Measurements from ENCODE around the gene ITGB3. TPM values are rescaled to one million over a fixed set of nuclear protein-coding genes. Genes with fewer than 3 reads are reported as not detected.

The ITGB3 gene
- total and polyA plus RNA-seq, 2 of the 8 experiments (the other 6 are each of a cell fraction or from before 2014, with no cell fraction given), result 0.08 to 0.09 TPM

DNA sequence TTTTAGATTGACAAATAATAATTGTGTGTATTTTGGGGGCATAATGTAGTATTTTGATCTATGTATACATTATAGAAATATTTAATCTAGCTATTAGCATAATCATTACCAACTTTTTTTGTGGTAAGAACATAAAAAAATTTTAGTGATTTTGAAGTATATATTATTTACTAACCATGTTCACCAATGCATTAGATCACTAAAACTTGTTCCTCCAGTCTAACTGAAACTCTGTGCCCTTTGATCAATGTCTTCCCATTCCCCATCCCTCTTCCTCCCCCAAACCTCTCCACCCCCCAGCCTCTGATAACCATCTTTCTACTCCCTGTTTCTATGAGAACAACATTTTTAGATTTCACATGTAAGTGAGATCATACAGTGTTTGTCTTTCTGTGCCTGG lies 78.7 kb downstream of the ITGB3 start:
- H2BK120ac ChIP-seq (replicated peaks; ENCODE audit: low read depth, low read length), result no peak overlapping the region
- no peak overlapping the region for H3K4me2 ChIP-seq (ENCODE audit: insufficient read depth in 1 of 2, low read depth in 2 of 2, low read length in 2 of 2)
- no peaks in the 10 kb centered on the region for H3K23me2 ChIP-seq (ENCODE audit: low read depth, low read length)
- no peak overlapping the region for H3K4me3 ChIP-seq (ENCODE audit: extremely low read depth in 1 of 4, insufficient read depth in 2 of 4, low read depth in 3 of 4, low read length in 4 of 4)
- no peak overlapping the region for H3K23ac ChIP-seq (ENCODE audit: insufficient read length)
- no peak for TF ChIP-seq RNF2 (IDR thresholded peaks at IDR 0.05; ENCODE audit: borderline replicate concordance, low read depth, low read length, missing control alignments, poor library complexity, severe bottlenecking)
- TF ChIP-seq SAP30 (IDR thresholded peaks at IDR 0.05; ENCODE audit: insufficient read depth, insufficient replicate concordance, low read length), result no peak
- no peak for TF ChIP-seq TEAD4 (IDR thresholded peaks at IDR 0.05; ENCODE audit: low read depth, low read length)
- TF ChIP-seq GTF2F1 (IDR thresholded peaks at IDR 0.05; ENCODE audit: borderline replicate concordance, low read depth, low read length), result no peak
- TF ChIP-seq CHD1 (IDR thresholded peaks at IDR 0.05; ENCODE audit: low read depth, low read length), result no peak
- no peak for TF ChIP-seq KDM1A (IDR thresholded peaks at IDR 0.05; ENCODE audit: borderline replicate concordance, low read length)
- TF ChIP-seq, protein P1, sequence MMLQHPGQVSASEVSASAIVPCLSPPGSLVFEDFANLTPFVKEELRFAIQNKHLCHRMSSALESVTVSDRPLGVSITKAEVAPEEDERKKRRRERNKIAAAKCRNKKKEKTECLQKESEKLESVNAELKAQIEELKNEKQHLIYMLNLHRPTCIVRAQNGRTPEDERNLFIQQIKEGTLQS (IDR thresholded peaks at IDR 0.05; ENCODE audit: insufficient read depth, low read depth, low read length), result no peak
- TF ChIP-seq BRCA1 (IDR thresholded peaks at IDR 0.05; ENCODE audit: low read depth, low read length), result no peak
- TF ChIP-seq, protein P2, sequence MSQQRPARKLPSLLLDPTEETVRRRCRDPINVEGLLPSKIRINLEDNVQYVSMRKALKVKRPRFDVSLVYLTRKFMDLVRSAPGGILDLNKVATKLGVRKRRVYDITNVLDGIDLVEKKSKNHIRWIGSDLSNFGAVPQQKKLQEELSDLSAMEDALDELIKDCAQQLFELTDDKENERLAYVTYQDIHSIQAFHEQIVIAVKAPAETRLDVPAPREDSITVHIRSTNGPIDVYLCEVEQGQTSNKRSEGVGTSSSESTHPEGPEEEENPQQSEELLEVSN (IDR thresholded peaks at IDR 0.05), result no peak
- no peak for TF ChIP-seq CBX8 (IDR thresholded peaks at IDR 0.05; ENCODE audit: borderline replicate concordance, low read depth, low read length)
- H3K36me3 ChIP-seq (ENCODE audit: control insufficient read depth in 2 of 4, insufficient read depth in 4 of 4, low read length in 3 of 4), result no peaks in the 10 kb centered on the region
- no peaks in the 10 kb centered on the region for H3K79me2 ChIP-seq (ENCODE audit: control insufficient read depth in 1 of 2, insufficient read depth in 2 of 2, low read length in 2 of 2)
- no peak overlapping the region for H2BK15ac ChIP-seq (ENCODE audit: low read length)
- no peak overlapping the region for H2BK5ac ChIP-seq (ENCODE audit: low read depth, low read length)
- H3K27me3 ChIP-seq (replicated peaks in 1 of 4; ENCODE audit: control insufficient read depth in 3 of 4, extremely low read depth in 1 of 4, insufficient read depth in 3 of 4, low read length in 3 of 4), result no peaks in the 10 kb centered on the region
- H3K27ac ChIP-seq (ENCODE audit: low read depth, low read length), result no peak overlapping the region
- no peak overlapping the region for H2BK20ac ChIP-seq (ENCODE audit: low read length)
- H3K9me3 ChIP-seq (ENCODE audit: insufficient read depth in 2 of 2, low read depth in 1 of 2, low read length in 1 of 2), result no peaks in the 10 kb centered on the region
- POLR2A ChIA-PET (ENCODE audit: partially characterized antibody), result no interaction called here
- no peaks in the 10 kb centered on the region for H3K79me1 ChIP-seq (ENCODE audit: low read depth, low read length)
- no peak overlapping the region for H2BK12ac ChIP-seq (ENCODE audit: low read depth, low read length)
- H2AK5ac ChIP-seq (ENCODE audit: low read depth, low read length), result no peak overlapping the region
- no peak for FAIRE-seq
- no peaks in the 10 kb centered on the region for H4K20me1 ChIP-seq (replicated peaks in 1 of 2; ENCODE audit: control insufficient read depth in 1 of 2, insufficient read depth in 2 of 2, low read length in 2 of 2)
- no peak overlapping the region for H3K56ac ChIP-seq (replicated peaks; ENCODE audit: insufficient read length, low read depth, low read length)
- no peak overlapping the region for H2AFZ ChIP-seq (ENCODE audit: low read length)
- no peaks in the 10 kb centered on the region for H3K4me1 ChIP-seq (replicated peaks in 1 of 4; ENCODE audit: control insufficient read depth in 3 of 4, insufficient read depth in 4 of 4, low read length in 3 of 4)
- no peak overlapping the region for H3K14ac ChIP-seq (ENCODE audit: insufficient read length)
- H4K8ac ChIP-seq (ENCODE audit: extremely low read depth, insufficient read depth, low read length), result no peak overlapping the region
- no peak overlapping the region for H3K4ac ChIP-seq (replicated peaks; ENCODE audit: insufficient read length, low read depth, low read length)
- no peak overlapping the region for H4K5ac ChIP-seq (ENCODE audit: insufficient read length, low read depth, low read length)
- H4K91ac ChIP-seq (replicated peaks; ENCODE audit: insufficient read length, low read length), result no peak overlapping the region
- no peak overlapping the region for H3K18ac ChIP-seq (ENCODE audit: extremely low read depth, low read length)
- DNase-seq (ENCODE audit: low read depth in 1 of 2, low spot score in 2 of 2), result no peak
- CTCF ChIA-PET (ENCODE audit: partially characterized antibody), result no interaction called here
- H3K9ac ChIP-seq (replicated peaks in 1 of 4; ENCODE audit: extremely low read depth in 1 of 4, low read depth in 3 of 4, low read length in 3 of 4), result no peak overlapping the region
